H1 (cell line): ENCODE measurements around the gene COPZ2. TPM values are rescaled to one million over a fixed set of nuclear protein-coding genes. Genes with fewer than 3 reads are reported as not detected.

Experiments used
- CTCF ChIA-PET: fragments of 300-600 bp; sonication (Branson Sonifier 250); formaldehyde crosslinking; loops from one replicate; lab custom pipeline; 2021; ENCODE audit not compliant: partially characterized antibody; lab: Charles Lee
- POLR2A ChIA-PET: fragments of 300-600 bp; sonication (Branson Sonifier 250); formaldehyde crosslinking; loops from one replicate; lab custom pipeline; 2021; ENCODE audit warnings: inconsistent platforms; ENCODE audit not compliant: partially characterized antibody; lab: Charles Lee
- DNase-seq, 2 experiments: peaks; one replicate each; pipeline versions ENCODE4 v3.0.0 to v3.0.0-alpha.2; 2010 to 2022; ENCODE audit warnings: low spot score in 2 of 2, low read depth in 1 of 2, mixed read lengths in 1 of 2
- FAIRE-seq: peaks from 2 replicates; lab custom pipeline; 2011; peaks lifted over from hg19 to GRCh38; lab: Jason Lieb, UNC
- H2AFZ ChIP-seq: 2 replicates; pipeline ENCODE4 v1.8.1; 2012; ENCODE audit warnings: low read length, inconsistent platforms
- H2AK5ac ChIP-seq: 2 replicates; pipeline ENCODE4 v1.6.1; 2013; ENCODE audit warnings: low read depth, low read length
- H2BK120ac ChIP-seq: replicated peaks from 2 replicates; pipeline ENCODE3; 2013; ENCODE audit warnings: low read depth, low read length, inconsistent platforms
- H2BK12ac ChIP-seq: 2 replicates; pipeline ENCODE4 v1.6.1; 2013; ENCODE audit warnings: low read depth, low read length
- H2BK15ac ChIP-seq: 2 replicates; pipeline ENCODE4 v1.6.1; 2013; ENCODE audit warnings: low read length
- H2BK20ac ChIP-seq: 2 replicates; pipeline ENCODE4 v1.6.1; 2013; ENCODE audit warnings: low read length
- H2BK5ac ChIP-seq: 2 replicates; pipeline ENCODE4 v1.6.1; 2013; ENCODE audit warnings: low read depth, low read length
- H3K14ac ChIP-seq: 2 replicates; pipeline ENCODE4 v1.6.1; 2013; ENCODE audit warnings: inconsistent platforms; ENCODE audit not compliant: insufficient read length
- H3K18ac ChIP-seq: 2 replicates; pipeline ENCODE4 v1.6.1; 2013; ENCODE audit warnings: low read length; ENCODE audit errors: extremely low read depth
- H3K23ac ChIP-seq: 2 replicates; pipeline ENCODE4 v1.6.1; 2013; ENCODE audit warnings: inconsistent platforms; ENCODE audit not compliant: insufficient read length
- H3K23me2 ChIP-seq: 2 replicates; pipeline ENCODE4 v1.6.1; 2013; ENCODE audit warnings: low read depth, low read length
- H3K27ac ChIP-seq: 2 replicates; pipeline ENCODE4 v1.6.1; 2011; ENCODE audit warnings: low read depth, low read length, inconsistent platforms
- H3K27me3 ChIP-seq, 4 experiments: replicated peaks in 1 of 4; 1 replicate in 1 of 4; 2 replicates in 3 of 4; pipeline versions ENCODE4 v1.6.1 to v1.8.1; 2011 to 2013; ENCODE audit warnings: low read length in 3 of 4, mild to moderate bottlenecking in 3 of 4, inconsistent platforms in 2 of 4, mixed read lengths in 2 of 4, moderate library complexity in 1 of 4; ENCODE audit not compliant: control insufficient read depth in 3 of 4, insufficient read depth in 3 of 4; ENCODE audit errors: extremely low read depth in 1 of 4
- H3K36me3 ChIP-seq, 4 experiments: 2 replicates each; pipeline versions ENCODE4 v1.6.1 to v1.8.1; 2011 to 2013; ENCODE audit warnings: mild to moderate bottlenecking in 4 of 4, low read length in 3 of 4, moderate library complexity in 2 of 4, control low read depth in 1 of 4, inconsistent platforms in 1 of 4; ENCODE audit not compliant: insufficient read depth in 4 of 4, control insufficient read depth in 2 of 4
- H3K4ac ChIP-seq: replicated peaks from 2 replicates; pipeline ENCODE3; 2013; ENCODE audit warnings: low read length, low read depth, mixed read lengths, inconsistent platforms; ENCODE audit not compliant: insufficient read length
- H3K4me1 ChIP-seq, 4 experiments: replicated peaks in 1 of 4; 1 replicate in 1 of 4; 2 replicates in 3 of 4; pipeline versions ENCODE4 v1.6.1 to v1.8.1; 2011 to 2013; ENCODE audit warnings: low read length in 3 of 4, inconsistent platforms in 2 of 4, mixed read lengths in 1 of 4; ENCODE audit not compliant: insufficient read depth in 4 of 4, control insufficient read depth in 3 of 4
- H3K4me2 ChIP-seq, 2 experiments: 2 replicates each; pipeline versions ENCODE4 v1.6.1 to v1.8.1; 2011 to 2013; ENCODE audit warnings: low read depth in 2 of 2, low read length in 2 of 2, control low read depth in 1 of 2, inconsistent platforms in 1 of 2, mild to moderate bottlenecking in 1 of 2; ENCODE audit not compliant: insufficient read depth in 1 of 2
- H3K4me3 ChIP-seq, 4 experiments: fragments of 200-600, 300-600 bp in 1 of 4; sonication (generic), shearing (Covaris generic), sonication (Bioruptor Twin) in 1 of 4; 2 replicates each; pipeline versions ENCODE4 v1.5.1 to v1.8.1; 2011 to 2016; ENCODE audit warnings: low read length in 4 of 4, low read depth in 3 of 4, control low read depth in 2 of 4, inconsistent platforms in 2 of 4, mild to moderate bottlenecking in 2 of 4, mixed read lengths in 1 of 4, moderate library complexity in 1 of 4; ENCODE audit not compliant: insufficient read depth in 2 of 4; ENCODE audit errors: extremely low read depth in 1 of 4
- H3K56ac ChIP-seq: replicated peaks from 2 replicates; pipeline ENCODE3; 2013; ENCODE audit warnings: low read depth, mild to moderate bottlenecking, mixed read lengths, low read length, inconsistent platforms; ENCODE audit not compliant: insufficient read length
- H3K79me1 ChIP-seq: 2 replicates; pipeline ENCODE4 v1.6.1; 2013; ENCODE audit warnings: low read depth, low read length, control low read depth
- H3K79me2 ChIP-seq, 2 experiments: 2 replicates each; pipeline versions ENCODE4 v1.6.1 to v1.8.1; 2012 to 2013; ENCODE audit warnings: low read length in 2 of 2, mild to moderate bottlenecking in 2 of 2, inconsistent platforms in 1 of 2; ENCODE audit not compliant: insufficient read depth in 2 of 2, control insufficient read depth in 1 of 2
- H3K9ac ChIP-seq, 4 experiments: replicated peaks in 1 of 4; 1 replicate in 1 of 4; 2 replicates in 3 of 4; pipeline versions ENCODE4 v1.6.1 to v1.8.1; 2011 to 2013; ENCODE audit warnings: low read depth in 3 of 4, low read length in 3 of 4, control low read depth in 2 of 4, mild to moderate bottlenecking in 2 of 4, moderate library complexity in 2 of 4, inconsistent platforms in 1 of 4; ENCODE audit errors: extremely low read depth in 1 of 4
- H3K9me3 ChIP-seq, 2 experiments: 2 replicates each; pipeline versions ENCODE4 v1.6.1 to v1.8.1; 2012 to 2013; ENCODE audit warnings: mild to moderate bottlenecking in 2 of 2, moderate library complexity in 2 of 2, control low read depth in 1 of 2, inconsistent platforms in 1 of 2, low read depth in 1 of 2, low read length in 1 of 2, mixed read lengths in 1 of 2; ENCODE audit not compliant: insufficient read depth in 2 of 2
- H4K20me1 ChIP-seq, 2 experiments: replicated peaks in 1 of 2; 2 replicates each; pipeline versions ENCODE3 to v1.8.1; 2011 to 2013; ENCODE audit warnings: inconsistent platforms in 2 of 2, low read length in 2 of 2, mild to moderate bottlenecking in 1 of 2; ENCODE audit not compliant: insufficient read depth in 2 of 2, control insufficient read depth in 1 of 2
- H4K5ac ChIP-seq: 2 replicates; pipeline ENCODE4 v1.6.1; 2013; ENCODE audit warnings: low read length, low read depth, mixed read lengths, inconsistent platforms; ENCODE audit not compliant: insufficient read length
- H4K8ac ChIP-seq: 2 replicates; pipeline ENCODE4 v1.8.0; 2013; ENCODE audit warnings: mild to moderate bottlenecking, moderate library complexity, low read length, inconsistent platforms; ENCODE audit not compliant: insufficient read depth; ENCODE audit errors: extremely low read depth
- H4K91ac ChIP-seq: replicated peaks from 2 replicates; pipeline ENCODE3; 2013; ENCODE audit warnings: low read length, mixed read lengths, inconsistent platforms; ENCODE audit not compliant: insufficient read length
- CBX8 ChIP-seq: fragments of 300-800, 300-1000 bp; sonication (generic); IDR thresholded peaks from 2 replicates; pipeline ENCODE4 v1.7.1; 2016; ENCODE audit warnings: low read depth, low read length, borderline replicate concordance
- CEBPB ChIP-seq: IDR thresholded peaks from 2 replicates; pipeline ENCODE4 v1.6.1; 2012; ENCODE audit warnings: low read depth, low read length
- CHD1 ChIP-seq: IDR thresholded peaks from 2 replicates; pipeline ENCODE4 v1.6.1; 2012; ENCODE audit warnings: low read depth, low read length, improper control_type of control experiment
- CTCF ChIP-seq, 3 experiments: IDR thresholded peaks; 1 replicate in 2 of 3; 2 replicates in 1 of 3; pipeline versions ENCODE4 v1.5.1 to v1.6.1; 2011; ENCODE audit warnings: low read length in 3 of 3, mild to moderate bottlenecking in 3 of 3, inconsistent platforms in 2 of 3, low read depth in 1 of 3, moderate library complexity in 1 of 3; ENCODE audit not compliant: insufficient read depth in 1 of 3; ENCODE audit errors: control extremely low read depth in 1 of 3
- EP300 ChIP-seq, 2 experiments: IDR thresholded peaks; 1 replicate in 1 of 2; 2 replicates in 1 of 2; pipeline ENCODE4 v1.6.1; 2011 to 2012; ENCODE audit warnings: low read depth in 2 of 2, low read length in 2 of 2, mild to moderate bottlenecking in 2 of 2, borderline replicate concordance in 1 of 2, inconsistent platforms in 1 of 2, moderate library complexity in 1 of 2
- POU5F1 ChIP-seq: IDR thresholded peaks from 2 replicates; pipeline ENCODE4 v1.6.1; 2011; ENCODE audit warnings: low read depth, mild to moderate bottlenecking, low read length, moderate library complexity
- RAD21 ChIP-seq, 2 experiments: IDR thresholded peaks in 1 of 2; conservative IDR thresholded peaks in 1 of 2; 2 replicates each; pipeline ENCODE4 v1.6.1; 2011; ENCODE audit warnings: low read depth in 2 of 2, low read length in 2 of 2, improper control_type of control experiment in 1 of 2, inconsistent platforms in 1 of 2, mild to moderate bottlenecking in 1 of 2, moderate library complexity in 1 of 2
- RNF2 ChIP-seq: fragments of 200-900, 300-1000 bp; sonication (generic); IDR thresholded peaks from 2 replicates; pipeline ENCODE4 v1.7.1; 2016; ENCODE audit warnings: borderline replicate concordance, low read depth, mild to moderate bottlenecking, antibody characterized with exemption, low read length; ENCODE audit not compliant: poor library complexity, severe bottlenecking; ENCODE audit errors: missing control alignments
- SUZ12 ChIP-seq: fragments of 200-600 bp; sonication (generic); IDR thresholded peaks from 2 replicates; pipeline ENCODE4 v1.6.1; 2012; ENCODE audit warnings: mild to moderate bottlenecking, inconsistent platforms, low read length, moderate library complexity, mixed read lengths
- WGBS, 2 experiments: shearing (Covaris generic) in 1 of 2; methylation state at CpG; one replicate each; pipeline versions ENCODE4 v1.1.6 to v1.1.7; 2013 to 2015; ENCODE audit warnings: low lambda C conversion rate in 2 of 2, mixed read lengths in 2 of 2, inconsistent platforms in 1 of 2, low coverage in 1 of 2, missing lambda C conversion rate in 1 of 2; ENCODE audit not compliant: insufficient replicate concordance in 2 of 2, insufficient coverage in 1 of 2, insufficient read length in 1 of 2; ENCODE audit errors: extremely low coverage in 1 of 2, missing lambda C conversion rate in 1 of 2; 5-methylcytosine and 5-hydroxymethylcytosine counted together
- polyA plus RNA-seq, 7 experiments: library from polyadenylated mRNA; depleted of rRNA in 3 of 7; stranded (reverse) in 5 of 7; unstranded in 2 of 7; fragments of >200 nt in 5 of 7; fragments of 200-250 nt in 2 of 7; gene quantifications; 1 replicate in 5 of 7; 2 replicates in 1 of 7; 4 replicates in 1 of 7; pipeline versions ENCODE4 v1.2.1 to v1.2.3, GENCODE V29; 2011 to 2013; ENCODE audit warnings: missing spikeins in 2 of 7, mixed read lengths in 2 of 7
- total RNA-seq: library from RNA; stranded (reverse); fragmentation: NEBNext Ultra II Directional; extraction: Animal tissue kit (Norgen Biotek cat#: 25700); gene quantifications from 2 replicates; pipeline ENCODE4 v1.2.1, GENCODE V29; 2021

COPZ2 gene
- total and polyA plus RNA-seq, 2 of the 8 experiments (the other 6 are each of a cell fraction or from before 2014, with no cell fraction given), result 0.24 TPM; not detected in 1

- DNase-seq, result peak in 1 of 2 experiments; percentile 62
- Histone ChIP-seq H3K4ac (no peak overlapping the region), H4K20me1 (peaks cover 9 to 20% of the 10 kb centered on the region in 2 experiments), H4K8ac (no peak overlapping the region), H3K79me2 (no peaks in the 10 kb centered on the region; a peak in 1 of 4 replicates), H2BK15ac (no peak overlapping the region), H3K18ac (no peak overlapping the region), H3K27ac (no peak overlapping the region), H3K79me1 (no peaks in the 10 kb centered on the region; the same call in 1 of the 2 replicates), H3K36me3 (peaks cover 5 to 54% (median 26%) of the 10 kb centered on the region in 4 experiments), H3K56ac (no peak overlapping the region), H3K9me3 (no peaks in the 10 kb centered on the region), H2AFZ (no peak overlapping the region), H4K91ac (no peak overlapping the region), H3K23me2 (no peaks in the 10 kb centered on the region), H2BK120ac (no peak overlapping the region), H2BK5ac (no peak overlapping the region), H3K4me2 (no peak overlapping the region), H3K4me3 (no peak overlapping the region), H3K27me3 (no peaks in the 10 kb centered on the region), H2AK5ac (no peak overlapping the region), H4K5ac (no peak overlapping the region), H3K23ac (no peak overlapping the region), H2BK12ac (no peak overlapping the region), H2BK20ac (no peak overlapping the region), H3K4me1 (peaks cover 0 to 2% (median 0%) of the 10 kb centered on the region in 4 experiments; a peak in 1 of 7 replicates), H3K14ac (no peak overlapping the region), H3K9ac (no peak overlapping the region)
- CTCF ChIA-PET, result interaction anchor here (0.5 to 5.9 kb wide), 33 partner anchors 11 to 226 kb away, joined by 3 to 78 read pairs (median 5); partner anchors contain the start of genes COPZ2 and NFE2L1
- 80% methylated on average over 3 of the region's 3 CpGs; no CpG with 5 or more reads in 1 of the 2 experiments for WGBS, 2 experiments
- POLR2A ChIA-PET, result interaction anchor here (0.7 to 41.8 kb wide), 11 partner anchors 8 to 127 kb away, joined by 3 to 1227 read pairs (median 5); partner anchors contain the start of genes CDK5RAP3, COPZ2, NFE2L1 and PNPO
- no peak for FAIRE-seq
- TF ChIP-seq POU5F1, result no peak
- no peak for TF ChIP-seq CEBPB
- TF ChIP-seq RNF2, result no peak
- no peak for TF ChIP-seq CBX8
- TF ChIP-seq CHD1, result no peak
- TF ChIP-seq CTCF (IDR thresholded peaks at IDR 0.05; ENCODE audit: control extremely low read depth in 1 of 3, insufficient read depth in 1 of 3, low read depth in 1 of 3, low read length in 3 of 3), result peak; percentile 60 to 74 (median 69)
- no peak for TF ChIP-seq EP300 (IDR thresholded peaks at IDR 0.05; ENCODE audit: borderline replicate concordance in 1 of 2, low read depth in 2 of 2, low read length in 2 of 2)
- TF ChIP-seq RAD21 (IDR thresholded peaks at IDR 0.05 in 1 of 2, conservative IDR thresholded peaks at IDR 0.05 in 1 of 2; ENCODE audit: low read depth in 2 of 2, low read length in 2 of 2), result peak; percentile 39 to 51
- no peak for TF ChIP-seq SUZ12
Measured at GRCh38 chr17:48068491-48068961, 30.9 kb upstream of the COPZ2 start.
